WTC11 (cell line): ENCODE measurements around the gene TARM1. TPM values are rescaled to one million over a fixed set of nuclear protein-coding genes. Genes with fewer than 3 reads are reported as not detected.

Source experiments
- ATAC-seq: fragments of 200-7000 bp; cut with Tn5 transposase; 2 replicates; pipeline ENCODE4 v1.10.0; 2021; ENCODE audit warnings: mild to moderate bottlenecking, moderate library complexity
- CTCF ChIA-PET: fragments of 300-600 bp; sonication (Branson Sonifier 250); formaldehyde crosslinking; loops from one replicate; lab custom pipeline; 2021; ENCODE audit warnings: antibody characterized with exemption; lab: Charles Lee
- POLR2A ChIA-PET: fragments of 350-600 bp; sonication (Branson Sonifier 250); formaldehyde crosslinking; loops from one replicate; lab custom pipeline; 2021; ENCODE audit warnings: antibody characterized with exemption; lab: Charles Lee
- DNase-seq: peaks from one replicate; pipeline ENCODE4 v3.0.0; 2021; ENCODE audit warnings: low spot score
- H3K27ac Mint-ChIP-seq: 2 replicates; pipeline ENCODE4 v1.8.0; 2021; ENCODE audit warnings: mixed read lengths
- H3K27me3 Mint-ChIP-seq: 2 replicates; pipeline ENCODE4 v1.8.0; 2021; ENCODE audit warnings: low read depth, mild to moderate bottlenecking, moderate library complexity, mixed read lengths
- H3K36me3 Mint-ChIP-seq: 2 replicates; pipeline ENCODE4 v1.8.0; 2021; ENCODE audit warnings: mixed read lengths
- H3K4me1 Mint-ChIP-seq: 2 replicates; pipeline ENCODE4 v1.8.0; 2022; ENCODE audit warnings: mixed read lengths
- H3K4me3 Mint-ChIP-seq: 2 replicates; pipeline ENCODE4 v1.8.0; 2021; ENCODE audit warnings: mild to moderate bottlenecking, moderate library complexity, mixed read lengths
- H3K9me3 Mint-ChIP-seq: 2 replicates; pipeline ENCODE4 v1.8.0; 2021; ENCODE audit warnings: mixed read lengths
- CREB1 ChIP-seq: sonication (generic); formaldehyde crosslinking; IDR thresholded peaks from 2 replicates; pipeline ENCODE4 v1.8.0; 2023; ENCODE audit warnings: mild to moderate bottlenecking, missing genetic modification reagents
- ELF4 ChIP-seq: sonication (generic); formaldehyde crosslinking; IDR thresholded peaks from 2 replicates; pipeline ENCODE4 v1.8.1; 2022; ENCODE audit warnings: low read depth, mild to moderate bottlenecking, moderate library complexity, missing genetic modification reagents
- IRF1 ChIP-seq: sonication (generic); formaldehyde crosslinking; IDR thresholded peaks from 2 replicates; pipeline ENCODE4 v1.8.0; 2023; ENCODE audit warnings: missing genetic modification reagents
- IRF2 ChIP-seq: sonication (generic); formaldehyde crosslinking; IDR thresholded peaks from 2 replicates; pipeline ENCODE4 v1.8.0; 2022; ENCODE audit warnings: low read depth, missing genetic modification reagents, borderline replicate concordance
- NFATC4 ChIP-seq: fragments of 250-450 bp; sonication (Bioruptor Pico); IDR thresholded peaks from 2 replicates; pipeline ENCODE4 v1.9.0; 2021; ENCODE audit warnings: mild to moderate bottlenecking
- NFE2L1 ChIP-seq: sonication (generic); formaldehyde crosslinking; IDR thresholded peaks from 2 replicates; pipeline ENCODE4 v1.8.1; 2023; ENCODE audit warnings: missing genetic modification reagents
- NFYB ChIP-seq: sonication (generic); formaldehyde crosslinking; conservative IDR thresholded peaks from 2 replicates; pipeline ENCODE4 v1.8.0; 2022; ENCODE audit warnings: low read depth, missing genetic modification reagents
- USF2 ChIP-seq: sonication (generic); formaldehyde crosslinking; IDR thresholded peaks from 2 replicates; pipeline ENCODE4 v1.8.1; 2023; ENCODE audit warnings: mild to moderate bottlenecking, missing genetic modification reagents, moderate library complexity
- ZNF396 ChIP-seq: fragments of 250-450 bp; sonication (Bioruptor Pico); IDR thresholded peaks from 2 replicates; pipeline ENCODE4 v1.8.0; 2021; ENCODE audit warnings: mild to moderate bottlenecking, moderate library complexity, borderline replicate concordance
- total RNA-seq: library from RNA; stranded (reverse); gene quantifications from 3 replicates; pipeline ENCODE4 v1.2.3, GENCODE V29; 2021
- TF ChIP-seq, protein P1 (sequence below): sonication (generic); formaldehyde crosslinking; IDR thresholded peaks from 2 replicates; pipeline ENCODE4 v1.8.1; 2023; ENCODE audit warnings: mild to moderate bottlenecking, missing genetic modification reagents, borderline replicate concordance
- TF ChIP-seq, protein P2 (sequence below): sonication (generic); formaldehyde crosslinking; IDR thresholded peaks from 2 replicates; pipeline ENCODE4 v1.8.1; 2023; ENCODE audit warnings: mild to moderate bottlenecking, missing genetic modification reagents
- TF ChIP-seq, protein P3 (sequence below): fragments of 250-450 bp; sonication (Bioruptor Pico); IDR thresholded peaks from 2 replicates; pipeline ENCODE4 v1.9.0; 2021; ENCODE audit warnings: mild to moderate bottlenecking

The TARM1 gene
- total RNA-seq, 1 experiment from 2014 or later = not detected

GRCh38 chr19:54094426-54095000 lies 13.3 kb upstream of the TARM1 start:
- TF ChIP-seq ELF4 (CRISPR knock-in tag) = no peak
- TF ChIP-seq USF2 (CRISPR knock-in tag) = no peak
- peak; percentile 66 for TF ChIP-seq NFYB (CRISPR knock-in tag)
- TF ChIP-seq, protein P1, sequence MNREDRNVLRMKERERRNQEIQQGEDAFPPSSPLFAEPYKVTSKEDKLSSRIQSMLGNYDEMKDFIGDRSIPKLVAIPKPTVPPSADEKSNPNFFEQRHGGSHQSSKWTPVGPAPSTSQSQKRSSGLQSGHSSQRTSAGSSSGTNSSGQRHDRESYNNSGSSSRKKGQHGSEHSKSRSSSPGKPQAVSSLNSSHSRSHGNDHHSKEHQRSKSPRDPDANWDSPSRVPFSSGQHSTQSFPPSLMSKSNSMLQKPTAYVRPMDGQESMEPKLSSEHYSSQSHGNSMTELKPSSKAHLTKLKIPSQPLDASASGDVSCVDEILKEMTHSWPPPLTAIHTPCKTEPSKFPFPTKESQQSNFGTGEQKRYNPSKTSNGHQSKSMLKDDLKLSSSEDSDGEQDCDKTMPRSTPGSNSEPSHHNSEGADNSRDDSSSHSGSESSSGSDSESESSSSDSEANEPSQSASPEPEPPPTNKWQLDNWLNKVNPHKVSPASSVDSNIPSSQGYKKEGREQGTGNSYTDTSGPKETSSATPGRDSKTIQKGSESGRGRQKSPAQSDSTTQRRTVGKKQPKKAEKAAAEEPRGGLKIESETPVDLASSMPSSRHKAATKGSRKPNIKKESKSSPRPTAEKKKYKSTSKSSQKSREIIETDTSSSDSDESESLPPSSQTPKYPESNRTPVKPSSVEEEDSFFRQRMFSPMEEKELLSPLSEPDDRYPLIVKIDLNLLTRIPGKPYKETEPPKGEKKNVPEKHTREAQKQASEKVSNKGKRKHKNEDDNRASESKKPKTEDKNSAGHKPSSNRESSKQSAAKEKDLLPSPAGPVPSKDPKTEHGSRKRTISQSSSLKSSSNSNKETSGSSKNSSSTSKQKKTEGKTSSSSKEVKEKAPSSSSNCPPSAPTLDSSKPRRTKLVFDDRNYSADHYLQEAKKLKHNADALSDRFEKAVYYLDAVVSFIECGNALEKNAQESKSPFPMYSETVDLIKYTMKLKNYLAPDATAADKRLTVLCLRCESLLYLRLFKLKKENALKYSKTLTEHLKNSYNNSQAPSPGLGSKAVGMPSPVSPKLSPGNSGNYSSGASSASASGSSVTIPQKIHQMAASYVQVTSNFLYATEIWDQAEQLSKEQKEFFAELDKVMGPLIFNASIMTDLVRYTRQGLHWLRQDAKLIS (CRISPR knock-in tag) = no peak
- ChIA-PET POLR2A (interaction anchor here (1.3 kb wide), 1 partner anchor 152 kb away, joined by 3 read pairs; no protein-coding TSS in a partner anchor), CTCF (interaction anchor here (1.2 to 3.9 kb wide), 5 partner anchors 64 to 301 kb away, joined by 3 to 68 read pairs (median 7); no protein-coding TSS in a partner anchor)
- Mint-ChIP-seq H3K27me3 (peaks cover 34% of the 10 kb centered on the region), H3K27ac (no peak overlapping the region), H3K9me3 (peaks cover 3% of the 10 kb centered on the region; the same call in 1 of the 2 replicates), H3K4me1 (peaks cover 6% of the 10 kb centered on the region), H3K4me3 (peak overlapping the region; percentile 77), H3K36me3 (no peaks in the 10 kb centered on the region; the same call in 1 of the 2 replicates)
- DNase-seq (no peak), ATAC-seq (no peak)

DNA sequence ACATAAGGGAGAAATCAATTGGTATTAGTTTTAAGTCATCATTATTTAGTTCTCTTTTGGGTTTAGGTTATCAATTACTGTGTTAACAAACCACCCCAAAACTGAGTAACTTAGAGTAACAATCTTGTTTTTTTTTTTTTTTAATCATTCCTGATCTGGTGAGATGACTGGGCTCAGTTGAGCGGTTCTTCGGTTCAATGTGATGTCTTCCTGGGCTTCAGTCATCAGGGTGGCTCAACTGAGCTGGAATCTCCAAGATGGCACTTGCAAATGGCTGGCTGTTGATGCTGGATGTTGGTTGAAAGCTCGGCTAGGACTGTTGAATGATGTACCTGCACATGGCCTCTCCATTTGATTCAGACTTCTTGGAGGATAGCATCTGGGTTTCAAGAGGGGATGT lies 3.2 kb upstream of the TARM1 start:
- ChIA-PET CTCF (no interaction called here), POLR2A (no interaction called here)
- Mint-ChIP-seq H3K4me1 (peaks cover 7% of the 10 kb centered on the region), H3K27ac (no peak overlapping the region), H3K27me3 (peaks cover 17% of the 10 kb centered on the region), H3K9me3 (peaks cover 34% of the 10 kb centered on the region), H3K36me3 (peaks cover 7% of the 10 kb centered on the region), H3K4me3 (no peak overlapping the region)
- DNase-seq = no peak
- ATAC-seq = no peak
- TF ChIP-seq, protein P2, sequence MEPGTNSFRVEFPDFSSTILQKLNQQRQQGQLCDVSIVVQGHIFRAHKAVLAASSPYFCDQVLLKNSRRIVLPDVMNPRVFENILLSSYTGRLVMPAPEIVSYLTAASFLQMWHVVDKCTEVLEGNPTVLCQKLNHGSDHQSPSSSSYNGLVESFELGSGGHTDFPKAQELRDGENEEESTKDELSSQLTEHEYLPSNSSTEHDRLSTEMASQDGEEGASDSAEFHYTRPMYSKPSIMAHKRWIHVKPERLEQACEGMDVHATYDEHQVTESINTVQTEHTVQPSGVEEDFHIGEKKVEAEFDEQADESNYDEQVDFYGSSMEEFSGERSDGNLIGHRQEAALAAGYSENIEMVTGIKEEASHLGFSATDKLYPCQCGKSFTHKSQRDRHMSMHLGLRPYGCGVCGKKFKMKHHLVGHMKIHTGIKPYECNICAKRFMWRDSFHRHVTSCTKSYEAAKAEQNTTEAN (CRISPR knock-in tag) = no peak
- TF ChIP-seq NFATC4 (CRISPR knock-in tag) (no peak), USF2 (CRISPR knock-in tag) (no peak), CREB1 (CRISPR knock-in tag) (no peak), IRF1 (CRISPR knock-in tag) (no peak), IRF2 (no peak), NFYB (CRISPR knock-in tag) (no peak), NFE2L1 (CRISPR knock-in tag) (no peak), ZNF396 (CRISPR knock-in tag) (no peak)
- TF ChIP-seq, protein P1 (CRISPR knock-in tag) = no peak
- TF ChIP-seq, protein P3, sequence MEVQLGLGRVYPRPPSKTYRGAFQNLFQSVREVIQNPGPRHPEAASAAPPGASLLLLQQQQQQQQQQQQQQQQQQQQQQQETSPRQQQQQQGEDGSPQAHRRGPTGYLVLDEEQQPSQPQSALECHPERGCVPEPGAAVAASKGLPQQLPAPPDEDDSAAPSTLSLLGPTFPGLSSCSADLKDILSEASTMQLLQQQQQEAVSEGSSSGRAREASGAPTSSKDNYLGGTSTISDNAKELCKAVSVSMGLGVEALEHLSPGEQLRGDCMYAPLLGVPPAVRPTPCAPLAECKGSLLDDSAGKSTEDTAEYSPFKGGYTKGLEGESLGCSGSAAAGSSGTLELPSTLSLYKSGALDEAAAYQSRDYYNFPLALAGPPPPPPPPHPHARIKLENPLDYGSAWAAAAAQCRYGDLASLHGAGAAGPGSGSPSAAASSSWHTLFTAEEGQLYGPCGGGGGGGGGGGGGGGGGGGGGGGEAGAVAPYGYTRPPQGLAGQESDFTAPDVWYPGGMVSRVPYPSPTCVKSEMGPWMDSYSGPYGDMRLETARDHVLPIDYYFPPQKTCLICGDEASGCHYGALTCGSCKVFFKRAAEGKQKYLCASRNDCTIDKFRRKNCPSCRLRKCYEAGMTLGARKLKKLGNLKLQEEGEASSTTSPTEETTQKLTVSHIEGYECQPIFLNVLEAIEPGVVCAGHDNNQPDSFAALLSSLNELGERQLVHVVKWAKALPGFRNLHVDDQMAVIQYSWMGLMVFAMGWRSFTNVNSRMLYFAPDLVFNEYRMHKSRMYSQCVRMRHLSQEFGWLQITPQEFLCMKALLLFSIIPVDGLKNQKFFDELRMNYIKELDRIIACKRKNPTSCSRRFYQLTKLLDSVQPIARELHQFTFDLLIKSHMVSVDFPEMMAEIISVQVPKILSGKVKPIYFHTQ (CRISPR knock-in tag) = no peak
